ENCODE results near the gene CFAP299. TPM values are rescaled to one million over a fixed set of nuclear protein-coding genes. Genes with fewer than 3 reads are reported as not detected.

CFAP299 gene
- total RNA-seq, 2 experiments from 2014 or later = 0.63 to 3.7 TPM

DNA sequence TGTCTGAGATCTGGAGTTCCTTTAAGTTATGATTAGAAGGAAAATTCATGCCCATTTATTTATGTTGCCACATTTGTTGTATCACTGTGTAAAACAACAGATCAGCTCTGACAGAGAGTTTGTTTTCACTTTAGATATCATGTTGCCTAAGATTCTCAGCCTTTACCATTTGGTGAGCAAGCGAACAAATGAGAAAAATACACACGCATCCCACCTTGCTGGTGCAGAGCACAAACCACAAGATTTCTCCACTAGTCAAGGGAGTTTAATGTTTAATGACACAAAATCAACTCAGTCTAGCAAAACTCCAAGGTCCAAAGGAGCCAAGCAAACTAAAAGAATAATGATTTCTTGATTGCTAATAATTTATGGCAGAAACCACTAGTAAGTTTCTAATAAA lies 41.3 kb upstream of the CFAP299 start:
- intact Hi-C loops (cut with micrococcal nuclease; ENCODE audit: unreplicated experiment) = no loop called here
- no peak overlapping the region for H3K4me3 ChIP-seq (ENCODE audit: low read depth, low read length, poor library complexity, severe bottlenecking)
- H2AFZ ChIP-seq (ENCODE audit: low read length) = no peak overlapping the region
- no peaks in the 10 kb centered on the region for H3K36me3 ChIP-seq (ENCODE audit: insufficient read depth, low read length)
- no TSS peak for BruUV-seq (replicated peaks)
- no peak overlapping the region for H3K4me2 ChIP-seq (ENCODE audit: low read length)
- H3K79me2 ChIP-seq (ENCODE audit: insufficient read depth, low read depth, low read length) = no peaks in the 10 kb centered on the region
- H3K27ac ChIP-seq (ENCODE audit: low read depth, low read length, poor library complexity, severe bottlenecking) = no peak overlapping the region
- no peaks in the 10 kb centered on the region for H3K9me2 ChIP-seq (ENCODE audit: insufficient read depth, low read length)
- H3K9me3 ChIP-seq (ENCODE audit: low read length) = no peaks in the 10 kb centered on the region
- no peak for DNase-seq (ENCODE audit: low spot score)
- no peaks in the 10 kb centered on the region for H3K4me1 ChIP-seq (ENCODE audit: insufficient read depth, low read length, poor library complexity, severe bottlenecking)
- ChIA-PET CTCF (ENCODE audit: unreplicated experiment) (no interaction called here), POLR2A (interaction anchor here (1.3 kb wide), 1 partner anchor 8 kb away, joined by 3 read pairs; no protein-coding TSS in a partner anchor)
- no peak for TF ChIP-seq EZH2phosphoT487 (IDR thresholded peaks at IDR 0.05; ENCODE audit: borderline replicate concordance, low read depth, low read length)
- TF ChIP-seq, protein P1, sequence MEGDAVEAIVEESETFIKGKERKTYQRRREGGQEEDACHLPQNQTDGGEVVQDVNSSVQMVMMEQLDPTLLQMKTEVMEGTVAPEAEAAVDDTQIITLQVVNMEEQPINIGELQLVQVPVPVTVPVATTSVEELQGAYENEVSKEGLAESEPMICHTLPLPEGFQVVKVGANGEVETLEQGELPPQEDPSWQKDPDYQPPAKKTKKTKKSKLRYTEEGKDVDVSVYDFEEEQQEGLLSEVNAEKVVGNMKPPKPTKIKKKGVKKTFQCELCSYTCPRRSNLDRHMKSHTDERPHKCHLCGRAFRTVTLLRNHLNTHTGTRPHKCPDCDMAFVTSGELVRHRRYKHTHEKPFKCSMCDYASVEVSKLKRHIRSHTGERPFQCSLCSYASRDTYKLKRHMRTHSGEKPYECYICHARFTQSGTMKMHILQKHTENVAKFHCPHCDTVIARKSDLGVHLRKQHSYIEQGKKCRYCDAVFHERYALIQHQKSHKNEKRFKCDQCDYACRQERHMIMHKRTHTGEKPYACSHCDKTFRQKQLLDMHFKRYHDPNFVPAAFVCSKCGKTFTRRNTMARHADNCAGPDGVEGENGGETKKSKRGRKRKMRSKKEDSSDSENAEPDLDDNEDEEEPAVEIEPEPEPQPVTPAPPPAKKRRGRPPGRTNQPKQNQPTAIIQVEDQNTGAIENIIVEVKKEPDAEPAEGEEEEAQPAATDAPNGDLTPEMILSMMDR (conservative IDR thresholded peaks at IDR 0.05; ENCODE audit: low read length) = no peak
- H4K20me1 ChIP-seq (ENCODE audit: insufficient read depth, low read length) = no peaks in the 10 kb centered on the region

GRCh38 chr4:80295336-80295735 lies 40.2 kb upstream of the CFAP299 start:
- Histone ChIP-seq H3K4me1 (ENCODE audit: insufficient read depth, low read length, poor library complexity, severe bottlenecking) (no peaks in the 10 kb centered on the region), H3K79me2 (ENCODE audit: insufficient read depth, low read depth, low read length) (no peaks in the 10 kb centered on the region), H3K4me3 (ENCODE audit: low read depth, low read length, poor library complexity, severe bottlenecking) (no peak overlapping the region), H4K20me1 (ENCODE audit: insufficient read depth, low read length) (no peaks in the 10 kb centered on the region), H3K27ac (ENCODE audit: low read depth, low read length, poor library complexity, severe bottlenecking) (no peak overlapping the region), H3K9me3 (ENCODE audit: low read length) (no peaks in the 10 kb centered on the region), H3K4me2 (ENCODE audit: low read length) (no peak overlapping the region), H2AFZ (ENCODE audit: low read length) (no peak overlapping the region), H3K36me3 (ENCODE audit: insufficient read depth, low read length) (no peaks in the 10 kb centered on the region), H3K9me2 (ENCODE audit: insufficient read depth, low read length) (no peaks in the 10 kb centered on the region)
- TF ChIP-seq, protein P1 (conservative IDR thresholded peaks at IDR 0.05; ENCODE audit: low read length) = no peak
- no peak for TF ChIP-seq EZH2phosphoT487 (IDR thresholded peaks at IDR 0.05; ENCODE audit: borderline replicate concordance, low read depth, low read length)
- CTCF ChIA-PET (ENCODE audit: unreplicated experiment) = no interaction called here
- intact Hi-C loops (cut with micrococcal nuclease; ENCODE audit: unreplicated experiment) = no loop called here
- DNase-seq (ENCODE audit: low spot score) = no peak
- BruUV-seq (replicated peaks) = no TSS peak
- POLR2A ChIA-PET = interaction anchor here (0.6 to 1.3 kb wide), 2 partner anchors 9 to 55 kb away, joined by 3 read pairs; no protein-coding TSS in a partner anchor

GRCh38 chr4:80295826-80296225 lies 39.7 kb upstream of the CFAP299 start:
- CTCF ChIA-PET (ENCODE audit: unreplicated experiment) = no interaction called here
- intact Hi-C loops (cut with micrococcal nuclease; ENCODE audit: unreplicated experiment) = no loop called here

More at GRCh38 chr4:80295826-80296225, 39.7 kb upstream of the CFAP299 start:
- Histone ChIP-seq H3K36me3 (ENCODE audit: insufficient read depth, low read length) (no peaks in the 10 kb centered on the region), H2AFZ (ENCODE audit: low read length) (no peak overlapping the region), H3K9me3 (ENCODE audit: low read length) (no peaks in the 10 kb centered on the region), H4K20me1 (ENCODE audit: insufficient read depth, low read length) (no peaks in the 10 kb centered on the region), H3K4me1 (ENCODE audit: insufficient read depth, low read length, poor library complexity, severe bottlenecking) (no peaks in the 10 kb centered on the region), H3K9me2 (ENCODE audit: insufficient read depth, low read length) (no peaks in the 10 kb centered on the region), H3K79me2 (ENCODE audit: insufficient read depth, low read depth, low read length) (no peaks in the 10 kb centered on the region), H3K27ac (ENCODE audit: low read depth, low read length, poor library complexity, severe bottlenecking) (no peak overlapping the region), H3K4me2 (ENCODE audit: low read length) (no peak overlapping the region), H3K4me3 (ENCODE audit: low read depth, low read length, poor library complexity, severe bottlenecking) (no peak overlapping the region)
- no peak for TF ChIP-seq EZH2phosphoT487 (IDR thresholded peaks at IDR 0.05; ENCODE audit: borderline replicate concordance, low read depth, low read length)
- TF ChIP-seq, protein P1 (conservative IDR thresholded peaks at IDR 0.05; ENCODE audit: low read length) = no peak
- no peak for DNase-seq (ENCODE audit: low spot score)
- POLR2A ChIA-PET = interaction anchor here (0.6 kb wide), 1 partner anchor 54 kb away, joined by 3 read pairs; no protein-coding TSS in a partner anchor
- no TSS peak for BruUV-seq (replicated peaks)
